Measurements from ENCODE around the gene CRTAP.
"Not testable (repeated sequence)": the region's sequence is repeated elsewhere in the genome, so short reads cannot be mapped to it uniquely, and the experiment has no call there.

The CRTAP gene

DNA sequence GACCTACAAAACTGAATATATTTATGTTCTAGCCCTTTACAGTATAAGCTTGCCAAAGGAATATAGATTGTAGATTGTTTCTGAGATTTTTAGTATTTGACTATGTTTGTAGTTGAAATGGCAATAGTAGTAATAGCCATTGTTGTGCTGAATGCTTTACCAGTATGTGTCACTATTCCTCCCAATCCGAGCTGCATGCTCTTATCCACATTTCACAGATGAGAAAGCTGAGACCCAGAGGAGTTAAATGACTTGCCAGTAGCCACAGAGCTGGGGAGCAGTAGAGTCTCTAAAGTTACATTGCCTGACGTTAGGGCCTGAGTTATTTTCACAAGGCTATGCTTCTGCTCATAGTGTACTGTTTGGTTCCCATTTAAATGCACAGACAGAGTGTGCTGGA is 13.6 kb upstream of the CRTAP start:
- no peak for DNase-seq

DNA sequence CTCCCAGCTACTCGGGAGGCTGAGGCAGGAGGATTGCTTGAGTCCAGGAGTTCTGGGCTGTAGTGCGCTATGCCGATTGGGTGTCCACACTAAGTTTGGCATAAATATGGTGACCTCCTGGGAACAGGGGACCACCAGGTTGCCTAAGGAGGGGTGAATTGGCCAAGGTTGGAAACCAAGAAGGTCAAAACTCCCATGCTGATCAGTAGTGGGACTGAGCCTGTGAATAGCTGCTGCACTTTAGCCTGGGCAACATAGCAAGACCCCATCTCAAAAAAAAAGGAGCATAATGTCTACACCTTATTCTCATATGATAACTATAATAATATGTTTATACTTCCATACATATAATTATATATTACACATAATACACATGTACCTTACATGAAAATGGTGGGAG is 10.8 kb upstream of the CRTAP start:
- DNase-seq, result no peak

DNA sequence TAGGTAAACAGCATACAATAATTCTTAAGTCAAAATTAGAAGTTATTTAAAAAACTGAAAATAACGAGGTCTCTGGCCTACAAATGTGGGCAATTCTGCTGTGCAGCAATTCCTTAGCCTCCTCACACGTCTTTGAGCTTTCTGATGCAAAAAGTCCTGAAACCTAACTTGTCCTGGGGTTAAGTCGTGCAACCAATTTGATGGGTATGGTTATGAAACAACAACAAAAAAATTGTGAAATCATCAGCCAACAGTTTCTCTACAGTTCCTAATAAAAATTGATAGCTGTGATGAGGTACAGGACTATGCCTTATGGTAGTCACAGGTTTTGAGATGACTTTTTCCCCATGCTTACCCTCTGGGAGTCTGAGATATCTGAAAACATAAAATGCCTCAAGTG is 10.3 kb upstream of the CRTAP start:
- DNase-seq, result no peak

DNA sequence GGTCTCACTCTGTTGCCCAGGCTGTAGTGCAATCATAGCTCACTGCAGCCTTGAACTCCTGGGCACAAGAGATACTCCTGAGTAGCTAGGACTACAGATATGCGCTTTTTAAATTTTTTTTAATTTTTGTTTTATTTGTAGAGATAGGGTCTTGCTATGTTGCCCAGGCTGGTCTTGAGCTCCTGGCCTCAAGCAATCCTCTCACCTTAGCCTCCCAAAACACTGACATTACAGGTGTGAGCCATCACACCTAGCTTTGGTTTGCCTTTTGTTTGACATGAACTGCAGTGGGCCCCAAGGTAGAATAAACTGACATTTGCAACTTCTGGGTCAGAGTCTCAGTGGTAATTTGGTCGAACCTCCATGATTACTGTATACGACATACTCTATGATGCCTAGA is 9.0 kb upstream of the CRTAP start:
- DNase-seq, result no peak

DNA sequence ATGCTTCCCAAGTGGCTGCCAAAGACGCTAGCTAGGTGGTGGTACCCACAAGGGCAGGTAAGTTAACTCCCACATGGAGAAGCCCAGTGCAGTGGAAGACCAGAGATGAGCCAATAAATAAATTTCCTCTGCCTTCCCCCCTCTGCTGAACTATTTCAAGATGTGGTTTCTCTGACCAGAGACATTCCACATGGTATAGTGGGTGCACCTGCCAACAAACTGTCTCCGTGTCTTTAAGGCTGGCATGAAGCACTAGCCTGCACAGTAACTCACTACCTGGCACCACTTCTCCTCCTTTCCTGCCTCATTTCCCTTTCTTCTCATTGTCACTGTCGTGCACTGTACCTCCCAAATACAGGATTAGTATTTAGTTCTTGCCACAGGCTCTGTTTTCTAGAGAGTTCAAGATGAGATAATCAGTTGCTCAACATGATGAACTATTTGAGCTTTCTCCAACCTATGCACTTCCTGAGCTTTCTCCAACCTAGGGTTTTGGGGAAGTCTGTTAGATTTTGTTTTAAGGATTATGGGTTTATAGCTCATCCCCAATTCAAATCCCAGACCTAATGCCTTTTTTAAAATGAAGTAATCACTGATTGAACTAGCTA is 8.4 kb upstream of the CRTAP start:
- DNase-seq, result no peak

DNA sequence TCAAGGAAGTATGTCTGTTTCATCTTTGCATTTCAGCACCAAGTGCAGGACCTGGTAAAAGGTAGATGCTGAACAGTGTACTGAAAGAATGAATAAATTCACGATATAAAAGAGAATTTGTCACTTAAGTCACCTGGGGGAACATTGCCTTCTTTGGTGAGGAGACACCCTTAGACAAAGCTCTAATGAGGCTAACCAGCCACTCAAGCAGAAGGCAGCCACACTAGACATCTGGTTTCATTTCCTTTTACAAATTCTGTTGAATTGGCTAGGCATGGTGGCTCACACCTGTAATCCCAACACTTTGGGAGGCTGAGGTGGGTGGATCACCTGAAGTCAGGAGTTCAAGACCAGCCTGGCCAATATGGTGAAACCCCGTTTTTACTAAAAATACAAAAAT is 7.0 kb upstream of the CRTAP start:
- DNase-seq, result not testable (repeated sequence)

DNA sequence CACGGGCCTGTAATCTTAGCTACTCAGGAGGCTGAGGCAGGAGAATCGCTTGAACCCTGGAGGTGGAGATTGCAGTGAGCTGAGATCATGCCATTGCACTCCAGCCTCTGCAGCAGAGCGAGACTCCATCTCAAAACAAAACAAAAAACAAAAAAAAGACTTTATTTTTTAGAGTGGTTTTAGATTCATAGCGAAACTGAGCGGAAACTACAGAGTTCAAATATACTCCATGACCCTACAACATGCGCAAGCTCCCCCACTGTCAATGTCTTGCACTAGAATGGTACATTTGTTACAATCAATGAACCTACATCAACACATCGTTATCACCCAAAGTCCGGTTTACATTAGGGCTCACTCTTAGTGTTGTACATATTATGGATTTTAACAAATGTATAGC is 2.2 kb upstream of the CRTAP start:
- no peak for DNase-seq

DNA sequence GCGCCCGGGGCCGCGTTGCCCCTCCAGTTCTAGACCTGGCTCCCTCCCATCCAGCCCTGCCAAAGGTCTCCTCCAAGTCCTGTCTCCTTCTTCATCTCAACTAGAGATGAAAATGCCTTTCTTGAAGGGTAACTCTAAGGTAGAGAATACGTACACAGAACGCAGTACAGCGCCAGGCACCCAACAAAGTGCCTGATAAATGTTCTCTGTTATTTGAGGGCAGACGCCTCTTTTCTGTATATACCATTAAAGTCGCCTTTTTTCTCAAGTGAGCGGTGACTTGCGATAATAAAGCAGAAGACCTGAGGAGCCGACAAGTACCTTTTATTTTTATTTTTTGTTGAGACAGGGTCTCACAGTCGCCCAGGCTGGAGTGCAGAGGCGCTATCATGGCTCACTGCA is 809 bp downstream of the CRTAP start:
- no peak for DNase-seq

DNA sequence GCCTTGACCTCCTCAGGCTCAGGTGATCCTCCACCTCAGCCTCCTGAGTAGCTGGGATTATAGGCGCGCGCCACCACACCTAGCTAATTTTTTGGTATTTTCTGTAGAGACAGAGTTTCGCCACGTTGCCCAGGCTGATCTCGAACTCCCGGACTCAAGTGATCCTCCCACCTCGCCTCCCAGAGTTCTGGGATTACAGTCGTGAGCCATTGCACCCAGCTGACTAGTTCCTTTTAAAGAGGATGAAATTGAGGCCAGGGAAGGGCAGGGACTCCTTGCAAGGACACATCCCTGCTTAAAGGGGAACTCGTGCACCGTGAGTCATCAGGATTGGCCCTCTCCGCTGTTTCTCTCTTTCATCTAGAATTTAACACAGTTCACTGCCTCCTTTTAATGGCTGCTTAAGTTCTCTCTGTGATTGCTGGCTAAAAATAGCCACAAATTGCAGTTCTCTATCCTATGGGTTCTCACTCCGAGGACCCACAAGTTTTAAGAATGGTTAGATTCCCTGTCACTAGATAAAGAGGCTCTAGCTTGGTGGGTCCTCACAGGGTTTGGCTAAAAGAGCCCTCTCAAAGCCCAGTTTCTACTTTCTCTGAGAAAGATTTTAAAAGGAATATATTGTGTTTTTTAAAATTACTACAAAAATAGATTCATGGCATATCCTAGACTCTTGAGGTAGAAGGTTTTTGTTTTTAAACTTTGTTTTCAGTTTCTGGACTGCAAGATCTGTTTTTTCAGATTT is 1.4 kb downstream of the CRTAP start:
- peak; percentile 8 for DNase-seq

DNA sequence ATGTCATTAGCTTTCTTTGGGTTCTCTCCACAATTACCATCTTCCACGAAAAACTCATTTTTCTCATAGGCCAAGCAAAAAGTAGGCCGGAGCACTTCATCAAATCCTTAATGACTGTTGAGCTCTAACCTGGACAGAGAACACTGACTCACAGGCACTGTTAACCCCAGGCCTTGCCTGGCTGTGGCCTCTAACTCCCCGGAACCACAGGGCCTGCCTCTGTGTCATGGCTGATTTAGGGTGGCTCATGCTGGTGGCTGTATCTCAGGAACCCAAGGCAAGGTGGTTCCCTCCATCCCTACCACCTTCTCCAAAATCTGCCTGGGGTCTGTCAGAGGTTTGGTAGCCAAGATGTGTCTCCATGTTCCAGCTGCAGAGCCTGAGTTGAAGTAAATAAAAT is 3.6 kb downstream of the CRTAP start:
- no peak for DNase-seq

DNA sequence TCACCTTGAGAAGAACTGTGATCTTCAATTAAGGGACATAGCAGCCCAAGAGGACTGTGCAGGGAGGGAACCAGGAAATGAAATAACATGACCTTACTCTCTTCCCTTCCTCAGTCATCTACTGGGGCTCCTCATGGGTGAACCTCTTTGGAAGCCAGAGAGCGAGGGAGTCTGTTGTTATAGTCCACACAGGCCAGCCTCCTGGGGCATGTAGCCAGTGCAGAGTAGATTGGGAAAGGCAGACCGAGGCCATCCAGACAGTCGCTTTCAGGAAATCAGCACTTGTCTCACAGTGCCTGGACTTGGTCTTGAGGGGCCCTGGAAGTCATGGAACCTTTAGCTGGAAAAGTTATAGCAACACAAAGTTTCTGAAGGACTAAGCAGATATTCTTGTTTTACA is 6.1 kb downstream of the CRTAP start:
- DNase-seq, result no peak

DNA sequence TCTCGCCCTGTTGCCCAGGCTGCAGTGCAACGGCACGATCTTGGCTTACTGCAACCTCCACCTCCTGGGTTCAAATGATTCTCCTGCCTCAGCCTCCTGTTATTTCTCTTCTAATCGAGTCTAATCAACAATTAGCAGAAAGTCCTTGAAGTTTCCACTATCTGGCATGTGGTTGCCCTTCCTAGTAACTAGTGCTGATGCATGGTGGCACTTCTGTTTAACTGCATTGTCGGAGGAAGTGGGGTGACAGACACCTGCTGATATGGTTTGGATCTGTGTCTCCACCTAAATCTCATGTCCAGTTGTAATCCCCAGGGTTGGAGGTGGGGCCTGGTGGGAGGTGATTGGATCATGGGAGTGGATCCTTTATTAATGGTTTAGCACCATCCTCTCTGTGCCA is 9.2 kb downstream of the CRTAP start:
- no peak for DNase-seq

DNA sequence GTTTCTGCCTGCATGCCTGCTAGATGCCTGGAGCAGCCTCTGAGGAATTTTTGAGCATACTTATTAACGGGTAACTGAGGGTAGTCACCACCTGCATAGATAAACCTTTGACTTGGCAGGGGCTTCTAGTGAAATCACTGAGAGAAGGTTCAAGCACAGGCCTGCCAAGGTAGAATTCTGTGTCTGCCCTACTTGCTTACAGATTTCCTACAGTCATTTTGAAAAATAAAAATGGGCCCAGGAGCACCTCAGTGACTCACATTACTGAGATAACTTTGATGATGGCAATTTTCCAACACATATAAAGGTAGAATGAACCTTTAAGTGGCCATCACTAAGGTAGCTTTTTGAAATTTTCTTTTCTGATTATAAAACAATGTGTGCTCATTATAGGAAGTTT is 10.8 kb downstream of the CRTAP start:
- no peak for DNase-seq

DNA sequence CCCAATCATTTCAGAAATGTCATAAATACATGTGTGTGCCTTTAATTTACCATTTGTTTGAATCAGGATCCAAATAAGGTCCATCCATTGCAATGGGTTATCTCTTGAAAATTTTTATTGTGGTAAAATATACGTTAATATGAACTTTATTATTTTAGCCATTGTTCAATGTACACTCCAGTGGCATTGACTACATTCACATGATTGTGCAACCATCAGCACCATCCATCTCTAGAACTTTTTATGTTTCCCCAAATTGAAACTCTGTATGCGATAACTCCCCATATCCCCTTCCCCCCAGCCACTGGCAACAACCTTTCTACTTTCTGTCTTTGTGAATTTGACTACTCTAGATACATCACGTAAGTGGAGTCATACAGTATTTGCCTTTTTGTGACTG is 12.0 kb downstream of the CRTAP start:
- no peak for DNase-seq

DNA sequence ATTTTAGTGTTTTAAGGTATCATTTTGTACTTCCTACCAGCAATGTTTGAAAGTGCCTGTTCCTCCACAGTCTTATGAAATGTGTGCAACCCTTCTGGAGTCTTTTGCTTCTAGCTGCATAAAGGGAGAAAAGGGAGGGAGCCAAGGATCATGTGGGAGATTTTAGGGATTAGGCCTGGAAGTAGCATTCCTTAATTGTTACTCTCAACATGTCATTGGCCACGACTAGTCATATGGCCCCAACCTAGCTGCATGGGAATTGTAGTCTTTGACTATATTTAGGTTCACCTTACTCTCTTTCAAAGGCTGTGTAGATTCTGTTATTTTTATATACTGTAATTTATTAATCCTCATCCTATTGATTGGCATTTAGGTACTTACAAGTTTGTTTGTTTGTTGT is 14.9 kb downstream of the CRTAP start:
- no peak for DNase-seq

DNA sequence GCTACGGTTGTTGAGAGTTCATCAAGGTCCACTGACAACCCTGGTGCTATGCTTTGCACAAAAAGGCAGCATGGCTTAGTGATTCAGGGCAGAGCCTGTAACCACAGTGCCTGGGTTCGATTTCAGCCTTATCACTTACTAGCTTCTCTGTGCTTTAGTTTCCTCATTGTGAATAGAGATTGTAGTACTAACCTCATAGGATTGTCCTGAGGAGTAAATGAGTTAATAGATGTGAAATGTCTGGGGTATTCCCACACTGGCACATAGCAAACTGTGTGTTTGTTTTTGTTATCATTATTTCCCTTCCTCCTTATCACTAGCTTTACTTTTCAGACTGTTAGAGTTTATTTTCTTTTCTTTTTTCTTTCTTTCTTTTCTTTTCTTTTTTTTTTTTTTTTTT is 16.3 kb downstream of the CRTAP start:
- DNase-seq, result no peak

DNA sequence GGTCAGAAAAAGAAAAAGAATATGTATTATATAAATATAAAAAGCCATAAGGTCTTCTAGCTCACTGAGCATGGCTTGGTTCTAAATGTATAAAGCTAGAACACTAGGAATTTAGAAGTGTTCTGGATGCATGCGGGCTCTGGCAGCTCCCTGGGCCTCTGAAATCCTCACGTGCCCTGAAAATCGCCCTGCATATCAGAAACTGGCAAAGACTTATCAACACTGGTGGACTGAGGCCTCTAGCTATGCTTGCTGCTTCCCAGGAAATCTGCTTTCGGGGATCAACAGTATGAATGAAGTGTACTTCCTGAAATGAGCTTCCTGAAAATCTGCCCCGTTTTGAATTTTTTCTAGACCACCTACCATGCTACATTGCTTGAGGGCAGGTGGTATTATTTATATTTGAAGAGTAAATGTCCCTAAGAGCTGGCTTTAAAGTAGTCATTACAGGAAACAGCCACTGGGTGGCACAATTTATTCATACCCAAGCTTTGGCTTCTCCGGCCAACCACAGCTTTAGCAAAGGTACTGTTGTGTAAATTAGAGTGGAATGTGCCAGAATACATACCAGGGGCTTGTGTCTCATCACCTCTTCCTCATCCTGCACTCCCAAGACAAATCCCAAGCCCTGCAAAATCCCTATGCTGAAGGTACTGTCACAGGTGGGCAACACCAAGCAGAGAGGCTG is 17.7 kb downstream of the CRTAP start:
- peak; percentile 15 for DNase-seq

DNA sequence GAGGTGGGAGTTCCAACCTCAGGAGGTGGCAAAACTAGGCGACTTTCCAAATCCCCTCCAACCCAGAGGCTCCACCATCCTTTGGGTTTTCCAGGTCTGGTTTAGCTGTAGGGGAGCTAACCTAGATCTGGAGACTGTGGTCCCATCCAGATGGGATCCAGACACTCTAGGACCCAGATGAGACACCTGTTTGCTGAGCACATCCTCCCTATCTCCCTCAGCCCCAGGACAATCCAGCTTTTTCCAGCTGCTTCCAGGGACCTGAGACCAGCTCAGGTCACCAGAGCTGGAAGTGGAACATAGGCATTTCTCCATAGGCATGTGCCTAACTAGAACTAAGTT is 18.2 kb downstream of the CRTAP start:
- no peak for DNase-seq

DNA sequence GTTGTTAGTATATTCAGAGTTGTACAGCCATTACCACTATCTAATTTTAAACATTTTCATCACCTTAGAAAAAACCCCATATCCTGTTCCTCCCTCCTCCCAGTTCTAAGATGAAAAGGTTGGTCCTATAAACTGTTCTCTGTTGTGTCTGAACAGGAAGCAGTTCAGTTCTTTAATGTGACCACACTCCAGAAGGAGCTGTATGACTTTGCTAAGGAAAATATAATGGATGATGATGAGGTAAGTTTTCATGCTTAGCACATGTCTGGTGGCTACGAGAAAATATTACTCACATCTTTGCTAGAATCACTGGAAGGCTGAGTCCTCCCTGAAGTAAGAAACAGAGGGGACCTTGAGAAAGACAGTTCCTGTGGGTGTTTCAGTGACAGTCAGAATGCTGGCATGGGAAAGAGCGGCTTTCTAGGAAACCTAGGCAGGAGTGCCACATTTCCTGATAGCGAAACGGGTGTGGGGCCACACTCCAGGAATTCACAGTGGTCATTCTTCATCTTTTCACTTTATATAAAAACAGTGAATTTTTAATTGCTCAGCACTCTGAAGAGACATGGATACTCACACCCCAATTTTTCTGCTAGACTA is 20.3 kb downstream of the CRTAP start:
- no peak for DNase-seq

DNA sequence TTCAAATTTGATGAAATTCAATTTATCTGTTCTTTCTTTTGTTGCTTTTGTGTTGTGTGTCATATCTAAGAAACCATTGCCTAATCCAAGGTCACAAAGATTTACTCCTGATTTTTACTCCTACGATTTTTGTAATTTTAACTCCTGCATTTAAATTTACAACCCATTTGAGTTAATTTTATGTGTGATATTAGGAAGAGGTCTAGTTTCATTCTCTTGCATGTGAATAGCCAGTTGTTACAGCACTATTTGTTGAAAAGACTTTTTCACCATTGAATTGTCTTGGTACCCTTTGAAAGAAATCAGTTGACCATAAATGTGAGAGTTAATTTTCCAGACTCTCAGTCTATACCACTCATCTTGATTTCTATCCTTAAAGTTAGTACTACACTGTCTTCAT is 23.9 kb downstream of the CRTAP start:
- DNase-seq, result no peak

DNA sequence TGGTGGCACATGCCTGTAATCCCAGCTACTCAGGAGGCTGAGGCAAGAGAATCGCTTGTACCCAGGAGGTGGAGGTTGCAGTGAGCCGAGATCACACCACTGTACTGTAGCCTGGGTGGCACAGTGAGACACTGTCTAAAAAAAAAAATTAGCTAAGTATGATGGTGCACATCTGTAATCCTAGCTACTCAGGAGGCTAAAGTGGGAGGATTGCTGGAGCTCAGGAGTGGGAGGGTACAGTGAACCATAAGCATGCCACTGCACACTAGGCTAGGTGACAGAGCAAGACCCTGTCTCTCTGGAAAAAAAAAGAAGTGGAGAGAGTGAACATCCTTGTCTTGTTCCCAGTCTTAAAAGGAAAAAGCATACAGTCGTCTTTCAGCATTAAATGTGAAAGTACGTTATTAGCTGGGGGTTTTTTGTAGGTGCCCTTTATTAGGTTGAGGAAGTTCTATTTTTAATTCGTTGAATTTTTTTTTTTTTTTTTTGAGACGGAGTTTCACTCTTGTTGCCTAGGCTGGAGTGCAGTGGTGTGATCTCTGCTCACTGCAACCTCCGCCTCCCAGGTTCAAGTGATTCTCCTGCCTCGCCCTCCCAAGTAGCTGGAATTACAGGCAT is 25.3 kb downstream of the CRTAP start:
- not testable (repeated sequence) for DNase-seq

DNA sequence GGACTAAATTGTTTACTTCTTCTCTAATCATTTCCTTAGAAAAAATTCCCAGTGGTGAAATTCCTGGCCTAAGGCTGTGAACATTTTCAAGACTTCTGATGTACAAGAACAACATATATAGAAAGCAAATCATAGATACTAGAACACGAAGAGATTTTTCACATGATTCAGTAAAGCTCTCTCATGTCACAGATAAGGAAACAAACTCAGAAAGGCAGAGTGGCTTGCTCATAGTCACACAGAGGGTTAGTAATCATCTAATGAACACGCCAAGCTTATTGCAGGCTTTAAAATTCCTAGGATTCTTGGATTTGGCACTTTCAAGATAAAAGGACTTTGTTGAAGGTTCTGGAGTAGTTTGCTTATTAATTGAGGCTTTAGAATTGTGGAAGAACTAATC is 26.2 kb downstream of the CRTAP start:
- DNase-seq, result no peak

DNA sequence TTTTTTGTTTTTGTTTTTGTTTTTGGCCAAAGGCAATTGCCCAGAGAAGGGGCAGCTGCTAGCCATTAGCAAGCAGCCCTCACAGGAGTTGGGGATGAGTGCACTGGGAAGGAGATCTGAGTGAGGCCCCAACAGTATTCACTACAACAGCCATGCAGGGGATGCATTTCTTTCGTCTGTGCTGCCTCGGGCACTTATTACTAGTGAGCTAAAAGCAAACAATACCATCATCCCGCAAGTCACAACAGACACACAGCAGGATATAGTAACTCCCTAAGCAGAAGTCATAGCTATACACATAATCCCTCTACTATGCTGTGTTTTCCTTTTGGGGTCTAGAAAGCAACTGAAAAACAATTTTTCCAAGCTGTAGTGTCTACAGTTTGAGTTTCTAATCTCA is 27.2 kb downstream of the CRTAP start:
- no peak for DNase-seq

DNA sequence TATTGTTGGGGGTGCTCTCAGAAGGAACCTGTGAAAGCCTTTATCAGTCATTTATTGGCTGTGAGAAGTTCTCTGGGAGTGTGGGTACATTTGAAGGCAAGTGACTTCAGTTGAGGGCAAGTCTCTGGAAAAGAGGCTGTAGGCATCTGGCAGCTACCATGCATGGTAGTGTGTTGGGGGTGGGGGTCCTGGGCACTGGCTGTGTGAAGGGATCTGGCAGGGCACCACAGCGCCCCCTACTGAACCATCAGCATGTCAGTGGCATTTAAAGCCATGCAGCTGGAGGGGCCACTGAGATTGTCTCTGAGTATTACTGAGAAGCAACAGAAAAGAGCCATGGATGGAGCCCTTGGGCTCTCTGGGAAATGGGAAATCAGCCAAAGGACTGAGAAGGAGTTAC is 30.6 kb downstream of the CRTAP start:
- DNase-seq, result no peak
